NCI-H1048 (cell line): ENCODE results near the gene CHMP3.

Source experiments
- DNase-seq: peaks from one replicate; lab custom pipeline; 2025; lab: John Stamatoyannopoulos, UW

CHMP3 gene

GRCh38 chr2:86466306-86466705 lies 96.9 kb downstream of the CHMP3 start:
- no peak for DNase-seq

GRCh38 chr2:86464652-86465051 lies 98.6 kb downstream of the CHMP3 start:
- no peak for DNase-seq

- no peak for DNase-seq
Observed at GRCh38 chr2:86461042-86461743, 102.0 kb downstream of the CHMP3 start.

- no peak for DNase-seq
Observed at GRCh38 chr2:86455181-86455580, 108.1 kb downstream of the CHMP3 start.

- DNase-seq, result no peak
Observed at GRCh38 chr2:86454238-86454637, 109.0 kb downstream of the CHMP3 start.

GRCh38 chr2:86453836-86454235 lies 109.4 kb downstream of the CHMP3 start:
- peak; percentile 45 for DNase-seq
